Measurements from ENCODE around the gene OR6V1.

DNA sequence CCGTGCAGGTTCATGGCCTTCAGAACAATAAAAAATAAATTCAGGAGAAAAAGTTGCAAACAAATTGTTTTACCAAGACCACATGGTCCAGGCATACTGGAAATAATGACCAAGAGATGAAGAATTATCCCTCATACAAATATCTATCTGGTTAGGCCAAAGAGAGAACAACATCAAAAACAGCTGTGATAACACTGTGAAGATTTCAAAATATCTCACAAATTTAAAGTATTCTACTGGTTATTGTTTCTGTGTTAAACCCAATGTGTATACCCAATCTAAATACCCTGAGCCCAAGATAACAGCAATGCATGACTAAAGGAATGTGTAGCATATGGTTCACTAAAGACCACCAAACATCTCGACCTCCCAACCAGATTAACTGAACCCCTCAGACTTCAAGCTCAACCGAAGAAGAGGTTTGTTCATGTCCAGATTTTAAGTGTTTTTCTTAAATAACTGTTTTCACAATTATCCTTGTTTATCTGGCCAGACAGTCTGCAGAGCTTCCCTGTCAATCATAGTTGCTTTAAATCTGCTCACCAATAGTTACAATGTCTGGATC lies 36.1 kb upstream of the OR6V1 start:
- TF ChIP-seq CTCF (IDR thresholded peaks at IDR 0.05), result no peak
- no peak for TF ChIP-seq POLR2A (IDR thresholded peaks at IDR 0.05)

All from right lobe of liver (tissue), 4 donors.